ENCODE results near the gene VPS13D.
"Not testable (repeated sequence)": the region's sequence is repeated elsewhere in the genome, so short reads cannot be mapped to it uniquely, and the experiment has no call there.

Gene VPS13D

GRCh38 chr1:12450090-12450755, 220.4 kb downstream of the VPS13D start:
- no peak for DNase-seq (ENCODE audit: low read depth in 2 of 2)

GRCh38 chr1:12450756-12451559, 221.1 kb downstream of the VPS13D start:
- DNase-seq (ENCODE audit: low read depth in 2 of 2), result no peak

- no peak for DNase-seq (ENCODE audit: low read depth in 2 of 2)
These were observed 221.7 kb downstream of the VPS13D start for GRCh38 chr1:12451560-12451900.

- no peak for DNase-seq (ENCODE audit: low read depth in 2 of 2)
These were observed 222.4 kb downstream of the VPS13D start for GRCh38 chr1:12452262-12452661.

GRCh38 chr1:12453400-12454343, 223.8 kb downstream of the VPS13D start:
- DNase-seq (ENCODE audit: low read depth in 2 of 2), result no peak

GRCh38 chr1:12454406-12455391, 224.9 kb downstream of the VPS13D start:
- no peak for DNase-seq (ENCODE audit: low read depth in 2 of 2)

GRCh38 chr1:12456081-12456480, 226.3 kb downstream of the VPS13D start:
- DNase-seq (ENCODE audit: low read depth in 2 of 2), result not testable (repeated sequence)

GRCh38 chr1:12456979-12457378, 227.1 kb downstream of the VPS13D start:
- DNase-seq (ENCODE audit: low read depth in 2 of 2), result no peak

- DNase-seq (ENCODE audit: low read depth in 2 of 2), result no peak
These were observed 227.9 kb downstream of the VPS13D start for GRCh38 chr1:12457771-12458170.

- DNase-seq (ENCODE audit: low read depth in 2 of 2), result no peak
These were observed 228.7 kb downstream of the VPS13D start for GRCh38 chr1:12458571-12458970.

GRCh38 chr1:12460121-12460520, 230.3 kb downstream of the VPS13D start:
- no peak for DNase-seq (ENCODE audit: low read depth in 2 of 2)

- no peak for DNase-seq (ENCODE audit: low read depth in 2 of 2)
These were observed 231.2 kb downstream of the VPS13D start for GRCh38 chr1:12460911-12461621.

- DNase-seq (ENCODE audit: low read depth in 2 of 2), result no peak
These were observed 231.9 kb downstream of the VPS13D start for GRCh38 chr1:12461754-12462153.

- no peak for DNase-seq (ENCODE audit: low read depth in 2 of 2)
These were observed 232.8 kb downstream of the VPS13D start for GRCh38 chr1:12462586-12462985.

GRCh38 chr1:12464045-12464461, 234.2 kb downstream of the VPS13D start:
- DNase-seq (ENCODE audit: low read depth in 2 of 2), result no peak

- no peak for DNase-seq (ENCODE audit: low read depth in 2 of 2)
These were observed 234.8 kb downstream of the VPS13D start for GRCh38 chr1:12464598-12465056.

- DNase-seq (ENCODE audit: low read depth in 2 of 2), result no peak
These were observed 235.3 kb downstream of the VPS13D start for GRCh38 chr1:12465126-12465525.

GRCh38 chr1:12466816-12467215, 237.0 kb downstream of the VPS13D start:
- no peak for DNase-seq (ENCODE audit: low read depth in 2 of 2)

GRCh38 chr1:12467570-12468286, 237.9 kb downstream of the VPS13D start:
- no peak for DNase-seq (ENCODE audit: low read depth in 2 of 2)

GRCh38 chr1:12468323-12468722, 238.5 kb downstream of the VPS13D start:
- DNase-seq (ENCODE audit: low read depth in 2 of 2), result no peak

All from activated CD8-positive, alpha-beta memory T cell treated with anti-CD3 and anti-CD28 coated beads for 4 hours (primary cell).